ENCODE results near the gene MIEF2.

Gene MIEF2

GRCh38 chr17:18261659-18262058, 1.2 kb downstream of the MIEF2 start:
- H3K27me3 ChIP-seq (ENCODE audit: control insufficient read depth, insufficient read depth, low read length), result no peaks in the 10 kb centered on the region
- H3K36me3 ChIP-seq (ENCODE audit: control insufficient read depth, insufficient read depth, low read length), result peaks cover 4% of the 10 kb centered on the region
- peak overlapping the region; percentile 97 for H3K9ac ChIP-seq (ENCODE audit: low read length)
- H3K9me3 ChIP-seq (ENCODE audit: control insufficient read depth, low read length), result no peaks in the 10 kb centered on the region
- peak overlapping the region; percentile 86 for H3K4me3 ChIP-seq (ENCODE audit: low read length)
- H3K4me1 ChIP-seq (ENCODE audit: control insufficient read depth, insufficient read depth, low read length), result peaks cover 44% of the 10 kb centered on the region

GRCh38 chr17:18262111-18262510, 1.6 kb downstream of the MIEF2 start:
- H3K9me3 ChIP-seq (ENCODE audit: control insufficient read depth, low read length), result no peaks in the 10 kb centered on the region
- no peaks in the 10 kb centered on the region for H3K27me3 ChIP-seq (ENCODE audit: control insufficient read depth, insufficient read depth, low read length)
- peaks cover 4% of the 10 kb centered on the region for H3K36me3 ChIP-seq (ENCODE audit: control insufficient read depth, insufficient read depth, low read length)
- H3K9ac ChIP-seq (ENCODE audit: low read length), result peak overlapping the region; percentile 97
- peaks cover 39% of the 10 kb centered on the region for H3K4me1 ChIP-seq (ENCODE audit: control insufficient read depth, insufficient read depth, low read length)
- H3K4me3 ChIP-seq (ENCODE audit: low read length), result peak overlapping the region; percentile 86

GRCh38 chr17:18262641-18263040, 2.2 kb downstream of the MIEF2 start:
- Histone ChIP-seq H3K4me3 (ENCODE audit: low read length) (no peak overlapping the region), H3K27me3 (ENCODE audit: control insufficient read depth, insufficient read depth, low read length) (no peaks in the 10 kb centered on the region), H3K9ac (ENCODE audit: low read length) (no peak overlapping the region), H3K36me3 (ENCODE audit: control insufficient read depth, insufficient read depth, low read length) (peaks cover 4% of the 10 kb centered on the region), H3K9me3 (ENCODE audit: control insufficient read depth, low read length) (no peaks in the 10 kb centered on the region), H3K4me1 (ENCODE audit: control insufficient read depth, insufficient read depth, low read length) (peaks cover 34% of the 10 kb centered on the region)

- no peaks in the 10 kb centered on the region for H3K9me3 ChIP-seq (ENCODE audit: control insufficient read depth, low read length)
- peaks cover 29% of the 10 kb centered on the region for H3K4me1 ChIP-seq (ENCODE audit: control insufficient read depth, insufficient read depth, low read length)
- no peak overlapping the region for H3K9ac ChIP-seq (ENCODE audit: low read length)
These were observed 3.6 kb downstream of the MIEF2 start for GRCh38 chr17:18263885-18264682.

GRCh38 chr17:18267366-18267765, 6.9 kb downstream of the MIEF2 start:
- Histone ChIP-seq H3K4me3 (ENCODE audit: low read length) (no peak overlapping the region), H3K4me1 (ENCODE audit: control insufficient read depth, insufficient read depth, low read length) (peaks cover 7% of the 10 kb centered on the region), H3K36me3 (ENCODE audit: control insufficient read depth, insufficient read depth, low read length) (peaks cover 4% of the 10 kb centered on the region), H3K27me3 (ENCODE audit: control insufficient read depth, insufficient read depth, low read length) (no peaks in the 10 kb centered on the region), H3K9ac (ENCODE audit: low read length) (no peak overlapping the region), H3K9me3 (ENCODE audit: control insufficient read depth, low read length) (no peaks in the 10 kb centered on the region)

More at GRCh38 chr17:18263885-18264682, 3.6 kb downstream of the MIEF2 start:
- Histone ChIP-seq H3K36me3 (ENCODE audit: control insufficient read depth, insufficient read depth, low read length) (peaks cover 4% of the 10 kb centered on the region), H3K4me3 (ENCODE audit: low read length) (no peak overlapping the region), H3K27me3 (ENCODE audit: control insufficient read depth, insufficient read depth, low read length) (no peaks in the 10 kb centered on the region)

GRCh38 chr17:18267927-18268711, 7.7 kb downstream of the MIEF2 start:
- Histone ChIP-seq H3K36me3 (ENCODE audit: control insufficient read depth, insufficient read depth, low read length) (peaks cover 4% of the 10 kb centered on the region), H3K27me3 (ENCODE audit: control insufficient read depth, insufficient read depth, low read length) (no peaks in the 10 kb centered on the region), H3K4me3 (ENCODE audit: low read length) (no peak overlapping the region), H3K9me3 (ENCODE audit: control insufficient read depth, low read length) (no peaks in the 10 kb centered on the region), H3K9ac (ENCODE audit: low read length) (no peak overlapping the region), H3K4me1 (ENCODE audit: control insufficient read depth, insufficient read depth, low read length) (no peaks in the 10 kb centered on the region)

GRCh38 chr17:18270046-18270931, 9.8 kb downstream of the MIEF2 start:
- no peaks in the 10 kb centered on the region for H3K4me1 ChIP-seq (ENCODE audit: control insufficient read depth, insufficient read depth, low read length)
- H3K9ac ChIP-seq (ENCODE audit: low read length), result no peak overlapping the region
- no peaks in the 10 kb centered on the region for H3K27me3 ChIP-seq (ENCODE audit: control insufficient read depth, insufficient read depth, low read length)
- H3K36me3 ChIP-seq (ENCODE audit: control insufficient read depth, insufficient read depth, low read length), result peaks cover 6% of the 10 kb centered on the region
- no peaks in the 10 kb centered on the region for H3K9me3 ChIP-seq (ENCODE audit: control insufficient read depth, low read length)
- no peak overlapping the region for H3K4me3 ChIP-seq (ENCODE audit: low read length)

GRCh38 chr17:18277076-18277475, 16.6 kb downstream of the MIEF2 start:
- Histone ChIP-seq H3K4me3 (ENCODE audit: low read length) (no peak overlapping the region), H3K9ac (ENCODE audit: low read length) (no peak overlapping the region), H3K27me3 (ENCODE audit: control insufficient read depth, insufficient read depth, low read length) (no peaks in the 10 kb centered on the region), H3K9me3 (ENCODE audit: control insufficient read depth, low read length) (no peaks in the 10 kb centered on the region), H3K4me1 (ENCODE audit: control insufficient read depth, insufficient read depth, low read length) (no peaks in the 10 kb centered on the region), H3K36me3 (ENCODE audit: control insufficient read depth, insufficient read depth, low read length) (peaks cover 10% of the 10 kb centered on the region)

- Histone ChIP-seq H3K27me3 (ENCODE audit: control insufficient read depth, insufficient read depth, low read length) (no peaks in the 10 kb centered on the region), H3K9ac (ENCODE audit: low read length) (no peak overlapping the region), H3K9me3 (ENCODE audit: control insufficient read depth, low read length) (no peaks in the 10 kb centered on the region), H3K4me3 (ENCODE audit: low read length) (no peak overlapping the region), H3K4me1 (ENCODE audit: control insufficient read depth, insufficient read depth, low read length) (no peaks in the 10 kb centered on the region), H3K36me3 (ENCODE audit: control insufficient read depth, insufficient read depth, low read length) (peaks cover 18% of the 10 kb centered on the region)
These were observed 18.4 kb downstream of the MIEF2 start for GRCh38 chr17:18278867-18279266.

GRCh38 chr17:18280249-18280648, 19.8 kb downstream of the MIEF2 start:
- no peaks in the 10 kb centered on the region for H3K27me3 ChIP-seq (ENCODE audit: control insufficient read depth, insufficient read depth, low read length)
- peaks cover 12% of the 10 kb centered on the region for H3K36me3 ChIP-seq (ENCODE audit: control insufficient read depth, insufficient read depth, low read length)
- H3K4me3 ChIP-seq (ENCODE audit: low read length), result no peak overlapping the region
- H3K9me3 ChIP-seq (ENCODE audit: control insufficient read depth, low read length), result no peaks in the 10 kb centered on the region
- no peak overlapping the region for H3K9ac ChIP-seq (ENCODE audit: low read length)
- no peaks in the 10 kb centered on the region for H3K4me1 ChIP-seq (ENCODE audit: control insufficient read depth, insufficient read depth, low read length)

- Histone ChIP-seq H3K36me3 (ENCODE audit: control insufficient read depth, insufficient read depth, low read length) (peaks cover 12% of the 10 kb centered on the region), H3K27me3 (ENCODE audit: control insufficient read depth, insufficient read depth, low read length) (no peaks in the 10 kb centered on the region), H3K4me3 (ENCODE audit: low read length) (no peak overlapping the region), H3K9ac (ENCODE audit: low read length) (no peak overlapping the region), H3K9me3 (ENCODE audit: control insufficient read depth, low read length) (no peaks in the 10 kb centered on the region), H3K4me1 (ENCODE audit: control insufficient read depth, insufficient read depth, low read length) (no peaks in the 10 kb centered on the region)
These were observed 20.4 kb downstream of the MIEF2 start for GRCh38 chr17:18280766-18281371.
